H1 (cell line): ENCODE results near the gene ITFG2. TPM values are rescaled to one million over a fixed set of nuclear protein-coding genes. Genes with fewer than 3 reads are reported as not detected.

Source experiments
- CTCF ChIA-PET: fragments of 300-600 bp; sonication (Branson Sonifier 250); formaldehyde crosslinking; loops from one replicate; lab custom pipeline; 2021; ENCODE audit not compliant: partially characterized antibody; lab: Charles Lee
- POLR2A ChIA-PET: fragments of 300-600 bp; sonication (Branson Sonifier 250); formaldehyde crosslinking; loops from one replicate; lab custom pipeline; 2021; ENCODE audit warnings: inconsistent platforms; ENCODE audit not compliant: partially characterized antibody; lab: Charles Lee
- DNase-seq, 2 experiments: peaks; one replicate each; pipeline versions ENCODE4 v3.0.0 to v3.0.0-alpha.2; 2010 to 2022; ENCODE audit warnings: low spot score in 2 of 2, low read depth in 1 of 2, mixed read lengths in 1 of 2
- FAIRE-seq: peaks from 2 replicates; lab custom pipeline; 2011; peaks lifted over from hg19 to GRCh38; lab: Jason Lieb, UNC
- H2AFZ ChIP-seq: 2 replicates; pipeline ENCODE4 v1.8.1; 2012; ENCODE audit warnings: low read length, inconsistent platforms
- H2AK5ac ChIP-seq: 2 replicates; pipeline ENCODE4 v1.6.1; 2013; ENCODE audit warnings: low read depth, low read length
- H2BK120ac ChIP-seq: replicated peaks from 2 replicates; pipeline ENCODE3; 2013; ENCODE audit warnings: low read depth, low read length, inconsistent platforms
- H2BK12ac ChIP-seq: 2 replicates; pipeline ENCODE4 v1.6.1; 2013; ENCODE audit warnings: low read depth, low read length
- H2BK15ac ChIP-seq: 2 replicates; pipeline ENCODE4 v1.6.1; 2013; ENCODE audit warnings: low read length
- H2BK20ac ChIP-seq: 2 replicates; pipeline ENCODE4 v1.6.1; 2013; ENCODE audit warnings: low read length
- H2BK5ac ChIP-seq: 2 replicates; pipeline ENCODE4 v1.6.1; 2013; ENCODE audit warnings: low read depth, low read length
- H3K14ac ChIP-seq: 2 replicates; pipeline ENCODE4 v1.6.1; 2013; ENCODE audit warnings: inconsistent platforms; ENCODE audit not compliant: insufficient read length
- H3K18ac ChIP-seq: 2 replicates; pipeline ENCODE4 v1.6.1; 2013; ENCODE audit warnings: low read length; ENCODE audit errors: extremely low read depth
- H3K23ac ChIP-seq: 2 replicates; pipeline ENCODE4 v1.6.1; 2013; ENCODE audit warnings: inconsistent platforms; ENCODE audit not compliant: insufficient read length
- H3K23me2 ChIP-seq: 2 replicates; pipeline ENCODE4 v1.6.1; 2013; ENCODE audit warnings: low read depth, low read length
- H3K27ac ChIP-seq: 2 replicates; pipeline ENCODE4 v1.6.1; 2011; ENCODE audit warnings: low read depth, low read length, inconsistent platforms
- H3K27me3 ChIP-seq, 4 experiments: replicated peaks in 1 of 4; 1 replicate in 1 of 4; 2 replicates in 3 of 4; pipeline versions ENCODE4 v1.6.1 to v1.8.1; 2011 to 2013; ENCODE audit warnings: low read length in 3 of 4, mild to moderate bottlenecking in 3 of 4, inconsistent platforms in 2 of 4, mixed read lengths in 2 of 4, moderate library complexity in 1 of 4; ENCODE audit not compliant: control insufficient read depth in 3 of 4, insufficient read depth in 3 of 4; ENCODE audit errors: extremely low read depth in 1 of 4
- H3K36me3 ChIP-seq, 4 experiments: 2 replicates each; pipeline versions ENCODE4 v1.6.1 to v1.8.1; 2011 to 2013; ENCODE audit warnings: mild to moderate bottlenecking in 4 of 4, low read length in 3 of 4, moderate library complexity in 2 of 4, control low read depth in 1 of 4, inconsistent platforms in 1 of 4; ENCODE audit not compliant: insufficient read depth in 4 of 4, control insufficient read depth in 2 of 4
- H3K4ac ChIP-seq: replicated peaks from 2 replicates; pipeline ENCODE3; 2013; ENCODE audit warnings: low read length, low read depth, mixed read lengths, inconsistent platforms; ENCODE audit not compliant: insufficient read length
- H3K4me1 ChIP-seq, 4 experiments: replicated peaks in 1 of 4; 1 replicate in 1 of 4; 2 replicates in 3 of 4; pipeline versions ENCODE4 v1.6.1 to v1.8.1; 2011 to 2013; ENCODE audit warnings: low read length in 3 of 4, inconsistent platforms in 2 of 4, mixed read lengths in 1 of 4; ENCODE audit not compliant: insufficient read depth in 4 of 4, control insufficient read depth in 3 of 4
- H3K4me2 ChIP-seq, 2 experiments: 2 replicates each; pipeline versions ENCODE4 v1.6.1 to v1.8.1; 2011 to 2013; ENCODE audit warnings: low read depth in 2 of 2, low read length in 2 of 2, control low read depth in 1 of 2, inconsistent platforms in 1 of 2, mild to moderate bottlenecking in 1 of 2; ENCODE audit not compliant: insufficient read depth in 1 of 2
- H3K4me3 ChIP-seq, 4 experiments: fragments of 200-600, 300-600 bp in 1 of 4; sonication (generic), shearing (Covaris generic), sonication (Bioruptor Twin) in 1 of 4; 2 replicates each; pipeline versions ENCODE4 v1.5.1 to v1.8.1; 2011 to 2016; ENCODE audit warnings: low read length in 4 of 4, low read depth in 3 of 4, control low read depth in 2 of 4, inconsistent platforms in 2 of 4, mild to moderate bottlenecking in 2 of 4, mixed read lengths in 1 of 4, moderate library complexity in 1 of 4; ENCODE audit not compliant: insufficient read depth in 2 of 4; ENCODE audit errors: extremely low read depth in 1 of 4
- H3K56ac ChIP-seq: replicated peaks from 2 replicates; pipeline ENCODE3; 2013; ENCODE audit warnings: low read depth, mild to moderate bottlenecking, mixed read lengths, low read length, inconsistent platforms; ENCODE audit not compliant: insufficient read length
- H3K79me1 ChIP-seq: 2 replicates; pipeline ENCODE4 v1.6.1; 2013; ENCODE audit warnings: low read depth, low read length, control low read depth
- H3K79me2 ChIP-seq, 2 experiments: 2 replicates each; pipeline versions ENCODE4 v1.6.1 to v1.8.1; 2012 to 2013; ENCODE audit warnings: low read length in 2 of 2, mild to moderate bottlenecking in 2 of 2, inconsistent platforms in 1 of 2; ENCODE audit not compliant: insufficient read depth in 2 of 2, control insufficient read depth in 1 of 2
- H3K9ac ChIP-seq, 4 experiments: replicated peaks in 1 of 4; 1 replicate in 1 of 4; 2 replicates in 3 of 4; pipeline versions ENCODE4 v1.6.1 to v1.8.1; 2011 to 2013; ENCODE audit warnings: low read depth in 3 of 4, low read length in 3 of 4, control low read depth in 2 of 4, mild to moderate bottlenecking in 2 of 4, moderate library complexity in 2 of 4, inconsistent platforms in 1 of 4; ENCODE audit errors: extremely low read depth in 1 of 4
- H3K9me3 ChIP-seq, 2 experiments: 2 replicates each; pipeline versions ENCODE4 v1.6.1 to v1.8.1; 2012 to 2013; ENCODE audit warnings: mild to moderate bottlenecking in 2 of 2, moderate library complexity in 2 of 2, control low read depth in 1 of 2, inconsistent platforms in 1 of 2, low read depth in 1 of 2, low read length in 1 of 2, mixed read lengths in 1 of 2; ENCODE audit not compliant: insufficient read depth in 2 of 2
- H4K20me1 ChIP-seq, 2 experiments: replicated peaks in 1 of 2; 2 replicates each; pipeline versions ENCODE3 to v1.8.1; 2011 to 2013; ENCODE audit warnings: inconsistent platforms in 2 of 2, low read length in 2 of 2, mild to moderate bottlenecking in 1 of 2; ENCODE audit not compliant: insufficient read depth in 2 of 2, control insufficient read depth in 1 of 2
- H4K5ac ChIP-seq: 2 replicates; pipeline ENCODE4 v1.6.1; 2013; ENCODE audit warnings: low read length, low read depth, mixed read lengths, inconsistent platforms; ENCODE audit not compliant: insufficient read length
- H4K8ac ChIP-seq: 2 replicates; pipeline ENCODE4 v1.8.0; 2013; ENCODE audit warnings: mild to moderate bottlenecking, moderate library complexity, low read length, inconsistent platforms; ENCODE audit not compliant: insufficient read depth; ENCODE audit errors: extremely low read depth
- H4K91ac ChIP-seq: replicated peaks from 2 replicates; pipeline ENCODE3; 2013; ENCODE audit warnings: low read length, mixed read lengths, inconsistent platforms; ENCODE audit not compliant: insufficient read length
- CBX5 ChIP-seq: fragments of 300-800, 300-1000 bp; sonication (generic); IDR thresholded peaks from 2 replicates; pipeline ENCODE4 v1.7.1; 2016; ENCODE audit warnings: antibody characterized with exemption, low read length, low read depth
- CEBPB ChIP-seq: IDR thresholded peaks from 2 replicates; pipeline ENCODE4 v1.6.1; 2012; ENCODE audit warnings: low read depth, low read length
- CHD2 ChIP-seq: IDR thresholded peaks from 2 replicates; pipeline ENCODE4 v1.6.1; 2012; ENCODE audit warnings: low read length, improper control_type of control experiment
- CTCF ChIP-seq, 3 experiments: IDR thresholded peaks; 1 replicate in 2 of 3; 2 replicates in 1 of 3; pipeline versions ENCODE4 v1.5.1 to v1.6.1; 2011; ENCODE audit warnings: low read length in 3 of 3, mild to moderate bottlenecking in 3 of 3, inconsistent platforms in 2 of 3, low read depth in 1 of 3, moderate library complexity in 1 of 3; ENCODE audit not compliant: insufficient read depth in 1 of 3; ENCODE audit errors: control extremely low read depth in 1 of 3
- EZH2 ChIP-seq: fragments of 200-600 bp; sonication (generic); IDR thresholded peaks from 2 replicates; pipeline ENCODE4 v1.7.1; 2012; ENCODE audit warnings: low read depth, mild to moderate bottlenecking, moderate library complexity, low read length, inconsistent platforms; ENCODE audit not compliant: severe bottlenecking
- HDAC2 ChIP-seq, 2 experiments: fragments of 300-600 bp in 1 of 2; sonication (generic) in 1 of 2; IDR thresholded peaks; 2 replicates each; pipeline ENCODE4 v1.6.1; 2011 to 2012; ENCODE audit warnings: low read depth in 2 of 2, low read length in 2 of 2, mild to moderate bottlenecking in 2 of 2, moderate library complexity in 2 of 2, borderline replicate concordance in 1 of 2, inconsistent platforms in 1 of 2
- RFX5 ChIP-seq: IDR thresholded peaks from 2 replicates; pipeline ENCODE4 v1.6.1; 2011; ENCODE audit warnings: low read depth, low read length, improper control_type of control experiment, borderline replicate concordance
- RXRA ChIP-seq: IDR thresholded peaks from 2 replicates; pipeline ENCODE4 v1.6.1; 2011; ENCODE audit warnings: low read depth, mild to moderate bottlenecking, low read length, moderate library complexity; ENCODE audit not compliant: insufficient read depth
- SIN3A ChIP-seq, 2 experiments: IDR thresholded peaks in 1 of 2; conservative IDR thresholded peaks in 1 of 2; 2 replicates each; pipeline ENCODE4 v1.6.1; 2011 to 2012; ENCODE audit warnings: low read length in 2 of 2, improper control_type of control experiment in 1 of 2, low read depth in 1 of 2, mild to moderate bottlenecking in 1 of 2
- SP4 ChIP-seq: IDR thresholded peaks from 2 replicates; pipeline ENCODE4 v1.6.1; 2012; ENCODE audit warnings: low read length, inconsistent platforms
- WGBS, 2 experiments: shearing (Covaris generic) in 1 of 2; methylation state at CpG; one replicate each; pipeline versions ENCODE4 v1.1.6 to v1.1.7; 2013 to 2015; ENCODE audit warnings: low lambda C conversion rate in 2 of 2, mixed read lengths in 2 of 2, inconsistent platforms in 1 of 2, low coverage in 1 of 2, missing lambda C conversion rate in 1 of 2; ENCODE audit not compliant: insufficient replicate concordance in 2 of 2, insufficient coverage in 1 of 2, insufficient read length in 1 of 2; ENCODE audit errors: extremely low coverage in 1 of 2, missing lambda C conversion rate in 1 of 2; 5-methylcytosine and 5-hydroxymethylcytosine counted together
- polyA plus RNA-seq, 7 experiments: library from polyadenylated mRNA; depleted of rRNA in 3 of 7; stranded (reverse) in 5 of 7; unstranded in 2 of 7; fragments of >200 nt in 5 of 7; fragments of 200-250 nt in 2 of 7; gene quantifications; 1 replicate in 5 of 7; 2 replicates in 1 of 7; 4 replicates in 1 of 7; pipeline versions ENCODE4 v1.2.1 to v1.2.3, GENCODE V29; 2011 to 2013; ENCODE audit warnings: missing spikeins in 2 of 7, mixed read lengths in 2 of 7
- total RNA-seq: library from RNA; stranded (reverse); fragmentation: NEBNext Ultra II Directional; extraction: Animal tissue kit (Norgen Biotek cat#: 25700); gene quantifications from 2 replicates; pipeline ENCODE4 v1.2.1, GENCODE V29; 2021

The ITFG2 gene
- total and polyA plus RNA-seq, 2 of the 8 experiments (the other 6 are each of a cell fraction or from before 2014, with no cell fraction given): 15.0 to 22.9 TPM

- peaks cover 4 to 6% (median 5%) of the 10 kb centered on the region in 4 experiments; a peak in 5 of 7 replicates for H3K4me1 ChIP-seq
- no peak overlapping the region for H3K56ac ChIP-seq
- TF ChIP-seq CHD2 (no peak), RXRA (no peak), CTCF (IDR thresholded peaks at IDR 0.05; ENCODE audit: control extremely low read depth in 1 of 3, insufficient read depth in 1 of 3, low read depth in 1 of 3, low read length in 3 of 3) (no peak), RFX5 (no peak), SIN3A (conservative IDR thresholded peaks at IDR 0.05 in 1 of 2, IDR thresholded peaks at IDR 0.05 in 1 of 2; ENCODE audit: low read depth in 1 of 2, low read length in 2 of 2) (no peak), EZH2 (no peak), SP4 (no peak), HDAC2 (IDR thresholded peaks at IDR 0.05; ENCODE audit: borderline replicate concordance in 1 of 2, low read depth in 2 of 2, low read length in 2 of 2) (no peak), CEBPB (no peak), CBX5 (no peak)
- TF ChIP-seq, all 59 proteins: peak for 0
- Histone ChIP-seq H3K4me2 (peak overlapping the region; percentile 86 to 92), H3K9ac (no peak overlapping the region), H3K23me2 (peaks cover 11% of the 10 kb centered on the region; the same call in 1 of the 2 replicates), H2BK15ac (no peak overlapping the region), H3K27me3 (peaks cover 0 to 6% (median 4%) of the 10 kb centered on the region in 4 experiments; a peak in 6 of 7 replicates), H2BK5ac (no peak overlapping the region), H2AK5ac (no peak overlapping the region), H3K4me3 (peak overlapping the region; percentile 59 to 73 (median 66); a peak in 5 of 8 replicates), H4K20me1 (peaks cover 12 to 15% of the 10 kb centered on the region in 2 experiments), H3K36me3 (peaks cover 9 to 18% (median 14%) of the 10 kb centered on the region in 4 experiments), H3K4ac (no peak overlapping the region), H3K23ac (no peak overlapping the region), H3K79me1 (peaks cover 5% of the 10 kb centered on the region; the same call in 1 of the 2 replicates), H2BK120ac (no peak overlapping the region), H3K14ac (no peak overlapping the region), H4K91ac (no peak overlapping the region), H2BK20ac (no peak overlapping the region), H3K9me3 (no peaks in the 10 kb centered on the region), H4K8ac (no peak overlapping the region), H4K5ac (no peak overlapping the region), H3K18ac (peak overlapping the region; percentile 82; the same call in 1 of the 2 replicates), H2BK12ac (no peak overlapping the region), H3K27ac (no peak overlapping the region), H2AFZ (no peak overlapping the region), H3K79me2 (peaks cover 0 to 23% of the 10 kb centered on the region in 2 experiments; a peak in 2 of 4 replicates)
- POLR2A ChIA-PET: interaction anchor here (1.3 to 5.0 kb wide), 3 partner anchors 18 to 71 kb away, joined by 3 to 54 read pairs (median 5); partner anchors contain the start of gene ITFG2
- CTCF ChIA-PET: interaction anchor here (0.6 to 5.2 kb wide), 6 partner anchors 9 to 110 kb away, joined by 3 to 34 read pairs (median 4); no protein-coding TSS in a partner anchor
- DNase-seq (no peak), FAIRE-seq (no peak)
- WGBS, 2 experiments: 96% methylated on average over 20 of the region's 21 CpGs; no CpG with 5 or more reads in 1 of the 2 experiments
Observed at GRCh38 chr12:2793561-2793960, 18.9 kb upstream of the ITFG2 start.
